ENCODE measurements around the gene PLEKHM3.

- TF ChIP-seq CTCF (IDR thresholded peaks at IDR 0.05): no peak
- no peak for TF ChIP-seq POLR2A (IDR thresholded peaks at IDR 0.05)
These were observed 233.6 kb downstream of the PLEKHM3 start for GRCh38 chr2:207791579-207792243.

All from right lobe of liver (tissue), 4 donors.